Activated T-cell treated with anti-CD3 and anti-CD28 coated beads, Interleukin-2, amount 50 U/mL, for 1 hour (primary cell): ENCODE data around the gene TMEM132A.

Experiments used
- DNase-seq: peaks from one replicate; pipeline ENCODE4 v3.0.0-alpha.2; 2020

TMEM132A gene

GRCh38 chr11:60939855-60940254 lies 15.6 kb downstream of the TMEM132A start:
- no peak for DNase-seq

GRCh38 chr11:60941371-60942119 lies 17.3 kb downstream of the TMEM132A start:
- DNase-seq, result no peak

- no peak for DNase-seq
Observed at GRCh38 chr11:60942219-60942618, 18.0 kb downstream of the TMEM132A start.

GRCh38 chr11:60942970-60943565 lies 18.8 kb downstream of the TMEM132A start:
- no peak for DNase-seq

- peak; percentile 14 for DNase-seq
Observed at GRCh38 chr11:60944490-60945294, 20.4 kb downstream of the TMEM132A start.

DNA sequence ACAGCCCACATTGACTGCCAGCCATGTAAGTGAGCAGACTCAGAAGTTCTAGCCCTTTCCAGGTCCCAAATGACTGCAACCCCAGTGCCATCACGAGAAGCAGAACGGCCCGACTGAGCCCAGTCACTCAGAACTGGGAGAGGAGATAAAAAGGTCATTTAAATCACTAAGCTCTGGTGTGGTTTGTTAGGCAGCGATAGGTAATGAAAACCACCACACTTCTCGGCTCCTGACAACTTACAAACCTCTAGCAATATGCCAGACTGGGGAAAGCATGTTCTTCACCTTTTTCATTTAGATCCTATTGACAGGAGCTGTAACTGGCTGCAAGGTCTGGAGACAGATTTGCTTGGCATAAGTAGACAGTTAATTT lies 21.0 kb downstream of the TMEM132A start:
- DNase-seq, result no peak

DNA sequence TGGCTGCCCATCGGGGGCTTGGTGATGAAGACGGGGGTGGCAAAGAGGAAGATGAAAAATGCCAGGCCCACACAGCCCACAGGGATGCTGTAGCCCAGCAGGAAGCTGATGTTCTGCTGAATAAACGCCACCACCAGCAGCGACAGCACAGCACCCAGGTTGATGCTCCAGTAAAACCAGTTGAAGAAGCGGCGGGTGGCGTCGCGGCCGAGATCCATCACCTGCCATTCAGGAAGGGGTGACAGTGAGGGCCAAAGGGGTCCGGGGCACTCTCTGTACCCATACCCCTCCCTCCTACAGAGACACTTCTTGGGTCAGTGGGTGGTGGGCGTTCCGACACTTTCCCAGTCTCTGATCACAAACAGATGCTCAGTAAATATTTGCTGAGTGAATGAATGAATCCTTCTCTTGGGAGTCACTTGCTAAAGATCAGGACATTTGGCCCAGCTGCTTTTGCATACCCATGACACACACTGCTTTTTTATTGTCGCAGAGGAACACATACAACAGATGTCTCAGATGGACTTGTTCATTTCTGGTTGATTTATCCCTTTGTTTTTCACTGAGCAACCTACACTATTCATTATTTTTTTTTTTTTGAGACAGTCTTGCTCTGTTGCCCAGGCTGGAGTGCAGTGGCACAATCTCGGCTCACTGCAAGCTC lies 22.5 kb downstream of the TMEM132A start:
- no peak for DNase-seq

GRCh38 chr11:60947700-60948099 lies 23.4 kb downstream of the TMEM132A start:
- no peak for DNase-seq

DNA sequence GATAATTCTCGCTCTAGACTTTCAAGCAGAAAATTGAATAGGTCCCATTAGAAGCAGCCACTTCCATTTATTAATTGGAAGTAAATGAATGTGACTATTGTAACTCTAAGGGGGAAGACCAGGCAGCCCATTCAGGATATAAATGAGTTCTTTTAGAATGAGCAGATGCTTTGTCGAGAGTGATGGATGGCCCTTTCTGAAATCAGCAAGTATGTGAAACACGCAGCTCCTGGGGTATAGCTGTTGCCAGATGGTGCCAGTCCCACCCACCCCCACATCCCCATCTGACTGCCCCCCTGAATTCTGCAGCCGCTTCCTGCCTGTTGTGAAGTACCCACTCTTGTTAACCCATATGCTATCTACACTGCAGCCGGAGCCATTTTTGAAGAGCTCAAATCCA lies 24.0 kb downstream of the TMEM132A start:
- no peak for DNase-seq

DNA sequence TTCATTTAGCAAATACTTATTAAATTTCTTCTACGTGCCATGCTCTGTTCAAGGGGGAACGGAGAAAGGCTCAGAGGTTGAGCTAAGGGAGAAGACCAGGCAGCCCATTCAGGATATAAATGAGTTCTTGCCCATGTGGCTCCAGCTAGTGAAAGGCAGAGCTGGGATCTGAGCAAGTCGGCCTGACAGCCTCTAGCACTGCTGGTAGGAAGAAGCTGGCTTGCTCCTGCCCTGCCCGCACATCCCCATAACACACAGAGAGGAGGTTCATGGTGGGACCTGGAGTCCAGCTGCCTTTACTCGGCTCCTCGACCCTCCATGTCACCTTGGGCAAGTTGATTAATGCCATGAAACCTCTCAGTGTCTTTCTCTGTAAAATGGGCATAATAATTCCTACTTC lies 25.8 kb downstream of the TMEM132A start:
- peak; percentile 15 for DNase-seq

DNA sequence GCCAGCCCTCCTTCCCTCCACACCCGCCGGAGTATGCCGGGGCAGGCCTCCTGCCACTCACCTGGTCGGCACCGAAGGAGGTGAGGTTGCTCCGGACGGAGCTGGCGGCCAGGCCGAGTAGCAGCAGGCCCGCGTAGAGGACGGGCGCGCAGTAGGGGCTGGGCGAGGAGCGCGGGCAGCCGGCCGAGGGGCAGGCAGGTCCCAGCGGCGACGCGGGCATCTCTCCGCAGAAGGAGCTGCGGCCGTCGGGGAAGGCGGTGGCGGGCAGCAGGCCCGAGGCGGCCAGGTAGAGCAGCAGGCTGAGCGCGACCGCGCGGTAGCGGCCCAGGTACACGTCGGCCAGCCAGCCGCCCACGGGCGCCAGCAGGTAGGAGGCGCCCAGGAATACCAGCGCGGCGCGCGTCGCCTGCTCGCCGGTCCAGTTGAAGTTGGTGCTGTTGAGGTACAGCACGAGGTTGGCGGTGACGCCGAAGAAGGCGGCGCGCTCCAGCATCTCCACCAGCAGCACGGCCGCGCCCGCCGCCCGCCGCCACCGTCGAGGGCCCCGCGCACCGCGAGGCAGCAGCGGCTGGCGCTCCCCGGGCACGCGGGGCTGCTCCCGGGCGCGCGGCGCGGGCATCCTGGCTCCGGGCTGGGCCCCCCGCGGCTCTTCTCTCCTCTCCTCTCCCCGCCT lies 26.8 kb downstream of the TMEM132A start:
- DNase-seq, result peak; percentile 57

- no peak for DNase-seq
Observed at GRCh38 chr11:60951606-60951903, 27.3 kb downstream of the TMEM132A start.

GRCh38 chr11:60951904-60952741 lies 27.9 kb downstream of the TMEM132A start, which contains the start of gene SLC15A3:
Gene SLC15A3, minus strand, starts transcription at chr11:60952176. Its CDS starts 625 bp downstream, at chr11:60951551.
- peak; percentile 44 for DNase-seq

DNA sequence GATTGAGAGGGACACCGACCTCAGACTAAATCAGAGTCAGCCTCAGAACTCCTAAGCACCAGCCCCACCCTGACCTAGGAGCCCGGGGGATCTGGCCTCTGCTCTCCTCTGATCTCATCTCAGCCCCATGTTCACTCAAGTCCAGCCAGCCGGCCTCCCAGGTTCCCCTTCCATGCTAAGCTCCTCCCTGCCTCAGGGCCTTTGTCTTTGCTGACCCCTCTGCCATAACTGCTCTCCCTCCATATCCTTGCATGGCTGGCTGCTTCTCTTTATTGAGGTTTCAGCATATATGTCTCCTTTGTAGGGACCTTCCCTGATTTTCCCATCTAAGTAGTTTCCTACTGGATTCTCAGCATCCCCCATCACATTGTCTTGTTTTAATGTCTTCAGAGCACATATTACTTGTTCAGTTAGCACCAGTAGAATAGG lies 28.5 kb downstream of the TMEM132A start:
- DNase-seq, result no peak

- no peak for DNase-seq
Observed at GRCh38 chr11:60953781-60954180, 29.5 kb downstream of the TMEM132A start.

- no peak for DNase-seq
Observed at GRCh38 chr11:60954421-60954820, 30.2 kb downstream of the TMEM132A start.

DNA sequence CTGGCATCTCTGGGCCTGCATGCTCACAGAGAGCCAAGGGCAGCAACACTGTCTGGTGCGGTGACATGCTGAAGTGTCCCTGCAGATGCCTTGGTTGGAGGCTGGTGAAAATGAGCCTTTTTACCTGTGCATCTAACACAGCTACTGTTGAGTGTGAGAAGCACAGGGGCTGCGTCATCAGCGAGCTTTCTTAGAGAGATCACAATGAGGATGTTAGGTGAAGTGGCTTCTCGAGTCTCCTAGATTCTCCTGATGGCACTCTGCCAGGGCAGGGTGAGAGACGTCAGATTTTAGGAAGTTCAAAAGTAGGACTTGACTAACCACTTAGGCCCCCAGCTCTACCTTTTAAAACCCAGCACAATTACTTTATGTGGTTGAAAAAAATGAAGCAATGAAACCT lies 31.3 kb downstream of the TMEM132A start:
- DNase-seq, result no peak

- DNase-seq, result no peak
Observed at GRCh38 chr11:60957188-60957587, 32.9 kb downstream of the TMEM132A start.

GRCh38 chr11:60959431-60959830 lies 35.2 kb downstream of the TMEM132A start:
- DNase-seq, result no peak

DNA sequence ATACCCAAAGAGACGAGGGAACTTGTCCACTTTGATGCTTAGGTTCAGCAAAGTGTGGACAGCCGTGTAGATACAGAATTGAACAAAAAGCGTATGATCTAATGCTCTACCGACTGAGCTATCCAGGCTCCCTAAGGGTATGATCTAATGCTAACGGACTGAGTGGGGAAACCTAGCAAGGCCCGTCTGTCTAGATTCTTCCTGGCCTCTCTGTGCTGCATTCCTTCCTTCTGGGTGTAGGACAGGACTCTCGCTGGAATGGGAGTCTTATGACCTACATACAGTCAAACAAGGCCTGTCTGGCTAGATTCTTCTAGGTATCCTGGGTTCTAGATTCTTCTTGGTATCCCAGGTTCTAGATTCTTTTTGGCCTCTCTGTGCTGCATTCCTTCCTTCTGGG lies 36.1 kb downstream of the TMEM132A start:
- DNase-seq, result no peak

DNA sequence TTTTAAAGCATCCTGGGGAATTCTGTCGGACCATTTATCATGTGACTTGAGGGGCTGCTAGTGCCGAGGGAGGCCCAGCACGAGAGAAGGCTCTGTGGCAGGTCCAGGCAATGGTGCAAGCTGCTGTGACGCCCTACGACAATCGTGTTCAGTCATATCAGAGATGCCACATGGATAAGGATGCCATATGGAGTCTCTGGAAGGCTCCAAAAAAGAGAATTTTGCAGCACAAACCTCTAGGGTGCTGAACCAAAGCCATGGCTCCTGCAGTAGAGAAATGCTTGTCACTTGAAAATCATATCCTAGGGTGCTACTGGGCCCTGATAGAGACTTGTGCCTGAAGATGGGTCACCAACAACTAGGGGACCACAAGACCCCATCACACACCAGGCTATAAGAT lies 40.5 kb downstream of the TMEM132A start:
- no peak for DNase-seq

- no peak for DNase-seq
Observed at GRCh38 chr11:60966890-60967289, 42.6 kb downstream of the TMEM132A start.
